H1 (cell line): ENCODE measurements around the gene ST7L. TPM values are rescaled to one million over a fixed set of nuclear protein-coding genes. Genes with fewer than 3 reads are reported as not detected.

Experiments used
- CTCF ChIA-PET: fragments of 300-600 bp; sonication (Branson Sonifier 250); formaldehyde crosslinking; loops from one replicate; lab custom pipeline; 2021; ENCODE audit not compliant: partially characterized antibody; lab: Charles Lee
- POLR2A ChIA-PET: fragments of 300-600 bp; sonication (Branson Sonifier 250); formaldehyde crosslinking; loops from one replicate; lab custom pipeline; 2021; ENCODE audit warnings: inconsistent platforms; ENCODE audit not compliant: partially characterized antibody; lab: Charles Lee
- DNase-seq, 2 experiments: peaks; one replicate each; pipeline versions ENCODE4 v3.0.0 to v3.0.0-alpha.2; 2010 to 2022; ENCODE audit warnings: low spot score in 2 of 2, low read depth in 1 of 2, mixed read lengths in 1 of 2
- FAIRE-seq: peaks from 2 replicates; lab custom pipeline; 2011; peaks lifted over from hg19 to GRCh38; lab: Jason Lieb, UNC
- H2AFZ ChIP-seq: 2 replicates; pipeline ENCODE4 v1.8.1; 2012; ENCODE audit warnings: low read length, inconsistent platforms
- H2AK5ac ChIP-seq: 2 replicates; pipeline ENCODE4 v1.6.1; 2013; ENCODE audit warnings: low read depth, low read length
- H2BK120ac ChIP-seq: replicated peaks from 2 replicates; pipeline ENCODE3; 2013; ENCODE audit warnings: low read depth, low read length, inconsistent platforms
- H2BK12ac ChIP-seq: 2 replicates; pipeline ENCODE4 v1.6.1; 2013; ENCODE audit warnings: low read depth, low read length
- H2BK15ac ChIP-seq: 2 replicates; pipeline ENCODE4 v1.6.1; 2013; ENCODE audit warnings: low read length
- H2BK20ac ChIP-seq: 2 replicates; pipeline ENCODE4 v1.6.1; 2013; ENCODE audit warnings: low read length
- H2BK5ac ChIP-seq: 2 replicates; pipeline ENCODE4 v1.6.1; 2013; ENCODE audit warnings: low read depth, low read length
- H3K14ac ChIP-seq: 2 replicates; pipeline ENCODE4 v1.6.1; 2013; ENCODE audit warnings: inconsistent platforms; ENCODE audit not compliant: insufficient read length
- H3K18ac ChIP-seq: 2 replicates; pipeline ENCODE4 v1.6.1; 2013; ENCODE audit warnings: low read length; ENCODE audit errors: extremely low read depth
- H3K23ac ChIP-seq: 2 replicates; pipeline ENCODE4 v1.6.1; 2013; ENCODE audit warnings: inconsistent platforms; ENCODE audit not compliant: insufficient read length
- H3K23me2 ChIP-seq: 2 replicates; pipeline ENCODE4 v1.6.1; 2013; ENCODE audit warnings: low read depth, low read length
- H3K27ac ChIP-seq: 2 replicates; pipeline ENCODE4 v1.6.1; 2011; ENCODE audit warnings: low read depth, low read length, inconsistent platforms
- H3K27me3 ChIP-seq, 4 experiments: replicated peaks in 1 of 4; 1 replicate in 1 of 4; 2 replicates in 3 of 4; pipeline versions ENCODE4 v1.6.1 to v1.8.1; 2011 to 2013; ENCODE audit warnings: low read length in 3 of 4, mild to moderate bottlenecking in 3 of 4, inconsistent platforms in 2 of 4, mixed read lengths in 2 of 4, moderate library complexity in 1 of 4; ENCODE audit not compliant: control insufficient read depth in 3 of 4, insufficient read depth in 3 of 4; ENCODE audit errors: extremely low read depth in 1 of 4
- H3K36me3 ChIP-seq, 4 experiments: 2 replicates each; pipeline versions ENCODE4 v1.6.1 to v1.8.1; 2011 to 2013; ENCODE audit warnings: mild to moderate bottlenecking in 4 of 4, low read length in 3 of 4, moderate library complexity in 2 of 4, control low read depth in 1 of 4, inconsistent platforms in 1 of 4; ENCODE audit not compliant: insufficient read depth in 4 of 4, control insufficient read depth in 2 of 4
- H3K4ac ChIP-seq: replicated peaks from 2 replicates; pipeline ENCODE3; 2013; ENCODE audit warnings: low read length, low read depth, mixed read lengths, inconsistent platforms; ENCODE audit not compliant: insufficient read length
- H3K4me1 ChIP-seq, 4 experiments: replicated peaks in 1 of 4; 1 replicate in 1 of 4; 2 replicates in 3 of 4; pipeline versions ENCODE4 v1.6.1 to v1.8.1; 2011 to 2013; ENCODE audit warnings: low read length in 3 of 4, inconsistent platforms in 2 of 4, mixed read lengths in 1 of 4; ENCODE audit not compliant: insufficient read depth in 4 of 4, control insufficient read depth in 3 of 4
- H3K4me2 ChIP-seq, 2 experiments: 2 replicates each; pipeline versions ENCODE4 v1.6.1 to v1.8.1; 2011 to 2013; ENCODE audit warnings: low read depth in 2 of 2, low read length in 2 of 2, control low read depth in 1 of 2, inconsistent platforms in 1 of 2, mild to moderate bottlenecking in 1 of 2; ENCODE audit not compliant: insufficient read depth in 1 of 2
- H3K4me3 ChIP-seq, 4 experiments: fragments of 200-600, 300-600 bp in 1 of 4; sonication (generic), shearing (Covaris generic), sonication (Bioruptor Twin) in 1 of 4; 2 replicates each; pipeline versions ENCODE4 v1.5.1 to v1.8.1; 2011 to 2016; ENCODE audit warnings: low read length in 4 of 4, low read depth in 3 of 4, control low read depth in 2 of 4, inconsistent platforms in 2 of 4, mild to moderate bottlenecking in 2 of 4, mixed read lengths in 1 of 4, moderate library complexity in 1 of 4; ENCODE audit not compliant: insufficient read depth in 2 of 4; ENCODE audit errors: extremely low read depth in 1 of 4
- H3K56ac ChIP-seq: replicated peaks from 2 replicates; pipeline ENCODE3; 2013; ENCODE audit warnings: low read depth, mild to moderate bottlenecking, mixed read lengths, low read length, inconsistent platforms; ENCODE audit not compliant: insufficient read length
- H3K79me1 ChIP-seq: 2 replicates; pipeline ENCODE4 v1.6.1; 2013; ENCODE audit warnings: low read depth, low read length, control low read depth
- H3K79me2 ChIP-seq, 2 experiments: 2 replicates each; pipeline versions ENCODE4 v1.6.1 to v1.8.1; 2012 to 2013; ENCODE audit warnings: low read length in 2 of 2, mild to moderate bottlenecking in 2 of 2, inconsistent platforms in 1 of 2; ENCODE audit not compliant: insufficient read depth in 2 of 2, control insufficient read depth in 1 of 2
- H3K9ac ChIP-seq, 4 experiments: replicated peaks in 1 of 4; 1 replicate in 1 of 4; 2 replicates in 3 of 4; pipeline versions ENCODE4 v1.6.1 to v1.8.1; 2011 to 2013; ENCODE audit warnings: low read depth in 3 of 4, low read length in 3 of 4, control low read depth in 2 of 4, mild to moderate bottlenecking in 2 of 4, moderate library complexity in 2 of 4, inconsistent platforms in 1 of 4; ENCODE audit errors: extremely low read depth in 1 of 4
- H3K9me3 ChIP-seq, 2 experiments: 2 replicates each; pipeline versions ENCODE4 v1.6.1 to v1.8.1; 2012 to 2013; ENCODE audit warnings: mild to moderate bottlenecking in 2 of 2, moderate library complexity in 2 of 2, control low read depth in 1 of 2, inconsistent platforms in 1 of 2, low read depth in 1 of 2, low read length in 1 of 2, mixed read lengths in 1 of 2; ENCODE audit not compliant: insufficient read depth in 2 of 2
- H4K20me1 ChIP-seq, 2 experiments: replicated peaks in 1 of 2; 2 replicates each; pipeline versions ENCODE3 to v1.8.1; 2011 to 2013; ENCODE audit warnings: inconsistent platforms in 2 of 2, low read length in 2 of 2, mild to moderate bottlenecking in 1 of 2; ENCODE audit not compliant: insufficient read depth in 2 of 2, control insufficient read depth in 1 of 2
- H4K5ac ChIP-seq: 2 replicates; pipeline ENCODE4 v1.6.1; 2013; ENCODE audit warnings: low read length, low read depth, mixed read lengths, inconsistent platforms; ENCODE audit not compliant: insufficient read length
- H4K8ac ChIP-seq: 2 replicates; pipeline ENCODE4 v1.8.0; 2013; ENCODE audit warnings: mild to moderate bottlenecking, moderate library complexity, low read length, inconsistent platforms; ENCODE audit not compliant: insufficient read depth; ENCODE audit errors: extremely low read depth
- H4K91ac ChIP-seq: replicated peaks from 2 replicates; pipeline ENCODE3; 2013; ENCODE audit warnings: low read length, mixed read lengths, inconsistent platforms; ENCODE audit not compliant: insufficient read length
- BRCA1 ChIP-seq: IDR thresholded peaks from 2 replicates; pipeline ENCODE4 v1.6.1; 2012; ENCODE audit warnings: low read depth, low read length, improper control_type of control experiment
- CEBPB ChIP-seq: IDR thresholded peaks from 2 replicates; pipeline ENCODE4 v1.6.1; 2012; ENCODE audit warnings: low read depth, low read length
- CTBP2 ChIP-seq: IDR thresholded peaks from 2 replicates; pipeline ENCODE4 v1.7.0; 2011; ENCODE audit warnings: borderline replicate concordance, mild to moderate bottlenecking, moderate library complexity, mixed read lengths, low read length; ENCODE audit not compliant: insufficient read depth, insufficient read length
- GTF2F1 ChIP-seq: IDR thresholded peaks from 2 replicates; pipeline ENCODE4 v1.6.1; 2012; ENCODE audit warnings: low read depth, low read length, improper control_type of control experiment, borderline replicate concordance
- HDAC2 ChIP-seq, 2 experiments: fragments of 300-600 bp in 1 of 2; sonication (generic) in 1 of 2; IDR thresholded peaks; 2 replicates each; pipeline ENCODE4 v1.6.1; 2011 to 2012; ENCODE audit warnings: low read depth in 2 of 2, low read length in 2 of 2, mild to moderate bottlenecking in 2 of 2, moderate library complexity in 2 of 2, borderline replicate concordance in 1 of 2, inconsistent platforms in 1 of 2
- HDAC6 ChIP-seq: IDR thresholded peaks from one replicate; pipeline ENCODE4 v1.7.1; 2012; ENCODE audit warnings: low read depth, mild to moderate bottlenecking, inconsistent platforms, low read length, moderate library complexity
- PHF8 ChIP-seq: fragments of 200-600 bp; sonication (generic); conservative IDR thresholded peaks from 2 replicates; pipeline ENCODE4 v1.7.1; 2012; ENCODE audit warnings: low read depth, mild to moderate bottlenecking, inconsistent platforms, low read length, moderate library complexity
- POU5F1 ChIP-seq: IDR thresholded peaks from 2 replicates; pipeline ENCODE4 v1.6.1; 2011; ENCODE audit warnings: low read depth, mild to moderate bottlenecking, low read length, moderate library complexity
- RXRA ChIP-seq: IDR thresholded peaks from 2 replicates; pipeline ENCODE4 v1.6.1; 2011; ENCODE audit warnings: low read depth, mild to moderate bottlenecking, low read length, moderate library complexity; ENCODE audit not compliant: insufficient read depth
- SAP30 ChIP-seq: fragments of 300-600 bp; sonication (generic); IDR thresholded peaks from 2 replicates; pipeline ENCODE4 v1.7.1; 2012; ENCODE audit warnings: low read length, moderate library complexity, mild to moderate bottlenecking, inconsistent platforms; ENCODE audit not compliant: insufficient read depth, insufficient replicate concordance
- SIN3A ChIP-seq, 2 experiments: IDR thresholded peaks in 1 of 2; conservative IDR thresholded peaks in 1 of 2; 2 replicates each; pipeline ENCODE4 v1.6.1; 2011 to 2012; ENCODE audit warnings: low read length in 2 of 2, improper control_type of control experiment in 1 of 2, low read depth in 1 of 2, mild to moderate bottlenecking in 1 of 2
- SP1 ChIP-seq: IDR thresholded peaks from 2 replicates; pipeline ENCODE4 v1.6.1; 2011; ENCODE audit warnings: low read depth, low read length
- USF2 ChIP-seq: IDR thresholded peaks from 2 replicates; pipeline ENCODE4 v1.6.1; 2011; ENCODE audit warnings: low read length, improper control_type of control experiment
- polyA plus RNA-seq, 7 experiments: library from polyadenylated mRNA; depleted of rRNA in 3 of 7; stranded (reverse) in 5 of 7; unstranded in 2 of 7; fragments of >200 nt in 5 of 7; fragments of 200-250 nt in 2 of 7; gene quantifications; 1 replicate in 5 of 7; 2 replicates in 1 of 7; 4 replicates in 1 of 7; pipeline versions ENCODE4 v1.2.1 to v1.2.3, GENCODE V29; 2011 to 2013; ENCODE audit warnings: missing spikeins in 2 of 7, mixed read lengths in 2 of 7
- total RNA-seq: library from RNA; stranded (reverse); fragmentation: NEBNext Ultra II Directional; extraction: Animal tissue kit (Norgen Biotek cat#: 25700); gene quantifications from 2 replicates; pipeline ENCODE4 v1.2.1, GENCODE V29; 2021

Gene ST7L
- total and polyA plus RNA-seq, 2 of the 8 experiments (the other 6 are each of a cell fraction or from before 2014, with no cell fraction given): 9.6 to 16.2 TPM

- Histone ChIP-seq H4K20me1 (no peaks in the 10 kb centered on the region), H3K4me1 (no peaks in the 10 kb centered on the region), H3K4me2 (no peak overlapping the region), H3K36me3 (no peaks in the 10 kb centered on the region), H4K8ac (no peak overlapping the region), H3K27ac (no peak overlapping the region), H3K23me2 (no peaks in the 10 kb centered on the region), H2BK20ac (no peak overlapping the region), H3K23ac (no peak overlapping the region), H2AFZ (no peak overlapping the region), H2BK5ac (no peak overlapping the region), H3K18ac (no peak overlapping the region), H2BK120ac (no peak overlapping the region), H3K9ac (no peak overlapping the region), H3K9me3 (0 out of 4 replicates have a peak, but pooled peaks cover 0 to 4% of the 10 kb centered on the region in 2 experiments), H2BK12ac (no peak overlapping the region), H2BK15ac (no peak overlapping the region), H3K27me3 (peaks cover 0 to 2% (median 0%) of the 10 kb centered on the region in 4 experiments; a peak in 1 of 7 replicates), H3K56ac (no peak overlapping the region), H3K4ac (no peak overlapping the region), H3K14ac (no peak overlapping the region), H3K4me3 (no peak overlapping the region), H2AK5ac (no peak overlapping the region), H3K79me2 (no peaks in the 10 kb centered on the region), H4K91ac (no peak overlapping the region), H3K79me1 (no peaks in the 10 kb centered on the region), H4K5ac (no peak overlapping the region)
- DNase-seq: no peak
- POLR2A ChIA-PET: no interaction called here
- FAIRE-seq: no peak
- CTCF ChIA-PET: interaction anchor here (0.9 kb wide), 1 partner anchor 11 kb away, joined by 5 read pairs; no protein-coding TSS in a partner anchor
- TF ChIP-seq SIN3A (conservative IDR thresholded peaks at IDR 0.05 in 1 of 2, IDR thresholded peaks at IDR 0.05 in 1 of 2; ENCODE audit: low read depth in 1 of 2, low read length in 2 of 2) (no peak), CTBP2 (no peak), HDAC2 (IDR thresholded peaks at IDR 0.05; ENCODE audit: borderline replicate concordance in 1 of 2, low read depth in 2 of 2, low read length in 2 of 2) (no peak), SP1 (no peak), CEBPB (no peak), PHF8 (no peak), HDAC6 (no peak), GTF2F1 (no peak), BRCA1 (no peak), USF2 (no peak), RXRA (no peak), POU5F1 (no peak), SAP30 (no peak)
These were observed 141.4 kb downstream of the ST7L start for GRCh38 chr1:112477550-112477949.
